Psoas muscle (tissue), 8 donors: ENCODE data around the gene CAMSAP1. TPM values are rescaled to one million over a fixed set of nuclear protein-coding genes. Genes with fewer than 3 reads are reported as not detected.

Experiments
- ATAC-seq, 4 donors: fragments of 200-7000 bp; cut with Tn5 transposase; one replicate each; pipeline ENCODE4 v1.9.1; 2020; ENCODE audit warnings: moderate library complexity in 3 of 4, mild to moderate bottlenecking in 2 of 4
- DNase-seq, 2 donors: peaks; one replicate each; pipeline ENCODE4 v3.0.0-alpha.2; 2020
- H3K27ac ChIP-seq: fragments of 200-600 bp; one replicate; pipeline ENCODE4 v1.8.0; 2022
- H3K27me3 ChIP-seq, 3 donors: fragments of 200-600 bp in 1 of 3; one replicate each; pipeline versions ENCODE4 v1.6.1 to v1.8.0; 2013 to 2022; ENCODE audit warnings: low read length in 2 of 3, mild to moderate bottlenecking in 2 of 3, moderate library complexity in 1 of 3; ENCODE audit not compliant: insufficient read depth in 3 of 3
- H3K36me3 ChIP-seq, 2 donors: fragments of 200-600 bp in 1 of 2; one replicate each; pipeline versions ENCODE4 v1.6.1 to v1.8.0; 2013 to 2022; ENCODE audit warnings: low read depth in 1 of 2, mild to moderate bottlenecking in 1 of 2, moderate library complexity in 1 of 2; ENCODE audit not compliant: insufficient read depth in 1 of 2
- H3K4me1 ChIP-seq: fragments of 200-600 bp; one replicate; pipeline ENCODE4 v1.8.0; 2022
- H3K4me3 ChIP-seq: fragments of 200-600 bp; one replicate; pipeline ENCODE4 v1.8.0; 2022; ENCODE audit warnings: mild to moderate bottlenecking
- H3K9me3 ChIP-seq: fragments of 200-600 bp; one replicate; pipeline ENCODE4 v1.8.0; 2022
- CTCF ChIP-seq: fragments of 200-600 bp; IDR thresholded peaks from one replicate; pipeline ENCODE4 v1.8.0; 2022; ENCODE audit warnings: antibody characterized with exemption
- WGBS, 3 donors: extraction: QIAGEN DNeasy Blood & Tissue Kit; methylation state at CpG; one replicate each; pipeline versions ENCODE4 v1.1.6 to v1.1.7; 2013; 5-methylcytosine and 5-hydroxymethylcytosine counted together
- intact Hi-C, 2 donors: fragments of 100-400 bp; cut with DNase I; formaldehyde crosslinking; loops; one replicate each; pipeline versions ENCODE4 v1.11.0 to v1.14.2; 2022
- polyA plus RNA-seq, 3 donors: library from polyadenylated mRNA; stranded (reverse); fragments of 200-250 nt; gene quantifications; one replicate each; pipeline ENCODE4 v1.2.3, GENCODE V29; 2013
- total RNA-seq, 4 donors: library from RNA; stranded (reverse); fragmentation: NEBNext Ultra II Directional in 2 of 4; extraction: Animal tissue kit (Norgen Biotek cat#: 25700) in 2 of 4; gene quantifications; one replicate each; pipeline versions ENCODE4 v1.2.1 to v1.2.4, GENCODE V29; 2021 to 2023
- donor health status: healthy with polysubstance abuse.
- donor health status: DM: no; HTN: no; CAD: no; lungs with moderate emphysema.
- donor health status: Bipolar disorder and iron deficiency.
- donor health status: healthy.
- donor health status: DM: yes; HTN: yes; CAD: no.
- donor health status: DM: no; HTN: no; CAD: no.
- donor health status: DM: no; HTN: no; CAD: no.
- donor health status: DM: yes; HTN: yes; CAD: no.

The CAMSAP1 gene
- total and polyA plus RNA-seq, 7 donors, result 21.3 to 51.5 (median 41.5) TPM

GRCh38 chr9:135887585-135888050 is 19.7 kb downstream of the CAMSAP1 start:
- DNase-seq, result no peak
- Histone ChIP-seq H3K36me3 (peaks cover 0 to under 1% of the 10 kb centered on the region in 2 donors), H3K27ac (peak overlapping the region; percentile 69), H3K4me1 (peaks cover 69% of the 10 kb centered on the region), H3K9me3 (no peaks in the 10 kb centered on the region), H3K4me3 (no peak overlapping the region), H3K27me3 (no peaks in the 10 kb centered on the region)
- peak; percentile 18 to 40 (median 26) for ATAC-seq
- intact Hi-C loops, result no loop called here
- 35 to 50% (median 44%) methylated on average over 12 of the region's 12 CpGs for WGBS, 3 donors
- no peak for TF ChIP-seq CTCF

GRCh38 chr9:135887021-135887507 is 20.3 kb downstream of the CAMSAP1 start:
- Histone ChIP-seq H3K27me3 (no peaks in the 10 kb centered on the region), H3K9me3 (no peaks in the 10 kb centered on the region), H3K27ac (peak overlapping the region; percentile 69), H3K4me3 (no peak overlapping the region), H3K4me1 (peaks cover 69% of the 10 kb centered on the region), H3K36me3 (peaks cover 0 to 6% of the 10 kb centered on the region in 2 donors)
- intact Hi-C loops, result no loop called here
- WGBS, 3 donors, result 11 to 17% (median 12%) methylated on average over 18 of the region's 18 CpGs
- DNase-seq (peak; percentile 71 to 93), ATAC-seq (peak; percentile 84 to 96 (median 93))
- TF ChIP-seq CTCF, result no peak

- intact Hi-C loops, result no loop called here
- peaks cover 0 to 13% of the 10 kb centered on the region in 2 donors for H3K36me3 ChIP-seq
- no peaks in the 10 kb centered on the region for H3K27me3 ChIP-seq
- DNase-seq (no peak), ATAC-seq (no peak)
- no peaks in the 10 kb centered on the region for H3K9me3 ChIP-seq
- no peak overlapping the region for H3K4me3 ChIP-seq
- peak overlapping the region; percentile 69 for H3K27ac ChIP-seq
- WGBS, 3 donors, result 53 to 64% (median 55%) methylated on average over 21 of the region's 21 CpGs
- no peak for TF ChIP-seq CTCF
- H3K4me1 ChIP-seq, result peaks cover 67% of the 10 kb centered on the region
These were observed 21.0 kb downstream of the CAMSAP1 start for GRCh38 chr9:135886147-135886981.

- H3K36me3 ChIP-seq, result peaks cover 0 to 22% of the 10 kb centered on the region in 2 donors
- intact Hi-C loops, result no loop called here
- H3K4me1 ChIP-seq, result peaks cover 57% of the 10 kb centered on the region
- 57 to 77% (median 67%) methylated on average over 7 of the region's 7 CpGs for WGBS, 3 donors
- TF ChIP-seq CTCF, result no peak
- no peak overlapping the region for H3K4me3 ChIP-seq
- no peaks in the 10 kb centered on the region for H3K27me3 ChIP-seq
- ATAC-seq (no peak), DNase-seq (no peak)
- no peak overlapping the region for H3K27ac ChIP-seq
- H3K9me3 ChIP-seq, result no peaks in the 10 kb centered on the region
These were observed 22.1 kb downstream of the CAMSAP1 start for GRCh38 chr9:135885100-135885853.
